ENCODE data around the gene CGB5.

Gene CGB5

GRCh38 chr19:49059053-49059452 is 15.4 kb downstream of the CGB5 start:
- DNase-seq, result no peak

DNA sequence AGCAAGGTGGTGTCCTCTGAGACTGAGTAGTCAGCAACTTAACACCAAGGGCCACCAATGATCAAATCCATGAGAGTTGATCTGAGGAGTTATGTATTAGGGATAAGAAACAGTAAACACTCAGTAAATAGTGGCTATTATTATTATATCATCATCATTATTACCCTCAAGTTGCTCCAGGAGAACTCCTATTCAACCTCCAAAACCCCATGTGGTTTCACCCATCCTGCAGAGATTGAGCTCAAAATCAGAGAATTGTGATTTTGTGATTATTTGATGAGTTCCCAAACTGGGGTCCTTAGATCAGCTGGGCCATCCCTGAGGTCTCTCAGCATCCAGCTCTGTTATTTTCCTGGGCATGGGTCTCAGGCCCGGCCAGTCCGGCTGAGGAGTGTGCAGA is 17.4 kb downstream of the CGB5 start:
- no peak for DNase-seq

GRCh38 chr19:49061445-49061844 is 17.8 kb downstream of the CGB5 start:
- DNase-seq, result no peak

DNA sequence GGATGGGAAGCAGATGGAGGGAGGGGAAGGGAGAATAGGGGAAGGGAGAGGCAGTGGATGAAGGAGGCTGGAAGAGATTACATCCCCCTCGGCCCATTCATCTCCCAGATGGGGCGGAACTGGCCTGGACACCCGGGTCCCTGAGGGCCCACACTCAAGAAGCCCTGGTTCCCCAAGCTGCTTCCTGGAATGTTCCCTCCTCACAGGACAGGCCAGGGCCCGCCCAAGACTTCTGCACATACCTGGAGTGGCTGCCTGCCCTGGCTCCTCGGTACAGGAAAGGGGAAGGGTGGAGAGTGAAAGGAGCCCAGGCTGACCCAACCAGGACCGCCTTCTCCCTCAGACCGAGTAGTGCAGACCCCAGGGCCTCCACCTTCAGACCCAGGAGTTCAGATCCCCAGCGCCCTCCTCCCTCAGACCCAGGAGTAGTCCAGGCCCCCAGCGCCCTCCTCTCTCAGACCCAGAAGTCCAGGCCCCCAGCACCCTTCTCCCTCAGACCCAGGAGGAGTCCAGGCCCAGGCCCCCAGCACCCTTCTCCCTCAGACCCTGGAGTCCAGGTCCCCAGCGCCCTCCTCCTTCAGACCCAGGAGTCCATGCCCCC is 20.5 kb downstream of the CGB5 start:
- DNase-seq, result no peak

GRCh38 chr19:49064768-49065611 is 21.3 kb downstream of the CGB5 start, which contains the start of gene NTF4:
Gene NTF4, minus strand, starts transcription at chr19:49064818. Its CDS starts 2,821 bp downstream, at chr19:49061997.
- DNase-seq, result no peak

DNA sequence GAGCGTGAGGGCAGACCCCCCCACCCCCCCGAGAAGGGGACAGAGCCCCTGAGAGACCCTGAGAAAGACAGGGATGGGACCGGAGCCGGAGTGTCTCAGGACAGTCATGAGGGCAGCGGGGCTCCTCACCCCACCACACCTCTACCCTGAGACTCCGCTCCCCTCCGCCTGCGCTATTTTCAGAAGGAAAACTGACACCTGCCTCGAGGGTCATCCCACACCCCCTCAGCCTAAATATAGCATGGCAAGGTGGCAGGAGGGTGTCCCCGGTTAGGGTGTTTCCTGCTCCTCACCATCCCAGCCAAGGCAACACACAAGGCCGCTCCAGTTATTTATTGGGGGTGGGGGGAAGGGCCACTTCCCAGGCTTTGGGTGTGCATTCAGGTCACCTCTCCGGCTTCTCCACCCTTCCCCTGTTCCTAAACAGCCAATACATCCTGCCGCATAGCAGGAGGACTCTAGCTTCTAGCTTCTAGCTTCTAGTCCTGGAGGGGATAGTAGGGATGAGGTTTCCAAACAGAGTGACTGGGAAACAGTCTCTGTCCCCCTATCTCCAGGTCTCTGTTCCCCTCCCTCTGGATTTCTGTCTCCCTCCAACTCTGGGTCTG is 22.4 kb downstream of the CGB5 start:
- no peak for DNase-seq

DNA sequence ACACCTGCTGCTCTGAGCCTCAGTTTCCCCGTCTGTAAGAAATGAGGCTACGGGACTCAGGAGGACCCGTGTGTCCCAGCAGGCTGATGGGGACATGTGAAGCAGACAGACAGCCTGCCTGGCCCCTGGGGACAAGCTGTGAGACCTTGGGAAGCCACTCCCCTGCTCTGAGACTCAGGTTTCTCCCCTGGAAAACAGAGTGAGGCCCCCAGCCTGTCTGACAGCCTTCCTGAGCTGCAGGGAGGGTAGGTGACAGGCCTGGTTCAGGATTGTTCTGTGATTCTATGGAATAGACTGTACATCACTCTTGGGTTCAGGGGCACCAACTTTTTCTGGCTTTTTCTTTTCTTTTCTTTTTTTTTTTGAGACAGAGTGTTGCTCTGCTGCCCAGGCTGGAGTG is 23.9 kb downstream of the CGB5 start:
- no peak for DNase-seq

GRCh38 chr19:49069026-49069425 is 25.4 kb downstream of the CGB5 start:
- DNase-seq, result no peak

DNA sequence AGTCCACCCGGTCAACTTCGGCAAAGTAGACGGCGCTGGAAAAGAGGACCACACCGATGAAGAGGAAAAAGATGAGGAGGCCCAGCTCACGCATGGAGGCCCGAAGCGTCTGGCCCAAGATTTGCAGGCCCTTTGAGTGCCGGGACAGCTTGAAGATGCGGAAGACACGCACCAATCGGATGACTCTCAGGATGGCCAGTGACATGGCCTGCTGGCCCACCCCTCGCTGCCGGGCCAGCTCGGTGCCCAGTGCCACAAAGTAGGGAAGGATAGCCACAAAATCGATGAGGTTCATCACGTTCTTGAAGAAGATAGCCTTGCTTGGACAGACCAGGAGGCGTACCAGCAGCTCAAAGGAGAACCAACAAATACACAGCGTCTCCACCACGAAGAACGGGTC is 26.8 kb downstream of the CGB5 start:
- no peak for DNase-seq

DNA sequence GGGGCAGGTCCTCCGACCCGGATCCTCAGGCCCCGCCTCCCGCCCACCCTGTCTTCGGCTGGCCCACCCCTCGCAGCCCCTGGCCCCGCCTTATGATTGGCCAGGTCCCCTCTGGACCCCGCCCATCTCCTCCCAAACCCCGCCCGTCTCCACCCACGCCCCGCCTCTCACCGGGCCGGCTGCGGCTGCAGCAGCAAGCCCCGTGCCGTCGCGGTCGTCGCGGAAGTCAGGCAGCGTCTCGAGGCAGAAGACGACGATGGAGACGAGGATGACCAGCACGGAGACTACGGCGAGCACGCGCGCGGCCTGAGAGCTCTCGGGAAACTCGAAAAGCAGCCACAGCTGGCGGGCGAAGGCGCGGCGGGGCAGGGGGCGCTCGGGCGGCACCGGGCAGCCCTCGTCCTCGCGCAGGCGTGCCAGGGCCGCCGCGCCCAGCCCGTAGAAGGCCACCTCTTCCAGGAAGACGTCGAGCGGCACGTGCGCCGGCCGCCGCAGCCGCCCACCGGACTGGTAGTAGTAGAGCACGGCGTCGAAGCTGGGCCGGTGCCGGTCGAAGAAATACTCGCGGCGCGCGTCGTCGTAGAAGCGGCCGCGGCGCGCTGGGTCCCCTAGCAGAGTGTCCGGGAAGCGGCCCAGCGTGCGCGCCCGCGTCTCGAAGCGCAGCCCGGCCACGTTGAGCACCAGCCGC is 28.4 kb downstream of the CGB5 start:
- DNase-seq, result peak in 1 of 2 donors; percentile 42

GRCh38 chr19:49073514-49074378 is 30.1 kb downstream of the CGB5 start:
- DNase-seq, result no peak

DNA sequence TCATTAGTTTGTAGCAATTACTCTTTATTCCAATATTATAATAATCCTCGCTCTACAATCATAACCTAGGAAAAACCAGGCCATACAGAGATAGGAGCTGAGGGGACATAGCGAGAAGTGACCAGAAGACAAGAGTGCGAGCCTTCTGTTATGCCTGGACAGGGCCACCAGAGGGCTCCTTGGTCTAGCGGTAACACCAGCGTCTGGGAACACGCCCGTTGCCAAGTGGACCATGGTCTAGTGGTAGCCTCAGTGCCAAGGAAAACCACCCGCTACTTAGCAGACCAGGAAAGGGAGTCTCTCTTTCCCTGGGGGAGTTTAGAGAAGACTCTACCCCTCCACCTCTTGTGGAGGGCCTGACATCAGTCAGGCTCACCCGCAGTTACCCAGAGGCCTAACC is 31.2 kb downstream of the CGB5 start:
- DNase-seq, result peak in 1 of 2 donors; percentile 24

DNA sequence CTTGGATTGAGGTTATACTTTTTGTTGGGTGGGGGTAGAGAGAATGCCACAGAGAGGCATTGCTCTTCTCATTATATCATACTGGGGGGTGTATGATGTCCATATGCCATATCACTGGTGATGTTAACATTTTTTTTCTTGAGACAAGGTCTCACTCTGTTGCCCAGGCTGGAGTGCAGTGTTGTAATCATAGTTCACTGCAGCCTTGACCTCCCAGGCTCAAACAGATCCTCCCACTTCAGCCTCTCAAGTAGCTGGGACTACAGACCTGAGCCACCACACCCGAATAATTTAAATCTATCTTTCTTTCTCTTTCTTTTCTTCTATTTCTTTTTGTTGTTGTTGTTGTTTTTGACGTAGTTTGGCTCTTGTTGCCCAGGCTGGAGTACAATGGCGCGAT is 36.7 kb downstream of the CGB5 start:
- no peak for DNase-seq

DNA sequence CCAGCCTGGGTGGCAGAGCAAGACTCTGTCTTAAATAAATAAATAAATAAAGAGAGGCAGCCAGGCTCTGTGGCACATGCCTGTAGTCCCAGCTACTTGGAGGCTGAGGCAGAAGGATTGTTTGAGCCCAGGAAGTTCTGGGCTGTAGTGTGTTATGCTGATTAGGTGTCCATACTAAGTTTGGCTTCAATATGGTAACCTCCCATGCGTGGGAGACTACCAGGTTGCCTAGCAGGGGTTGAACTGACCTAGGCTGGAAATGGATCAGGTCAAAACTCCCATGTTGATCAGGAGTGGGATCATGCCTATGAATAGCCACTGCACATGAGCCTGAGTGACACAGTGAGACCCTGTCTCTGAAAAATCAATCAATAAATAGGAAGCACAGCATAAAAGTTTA is 37.6 kb downstream of the CGB5 start:
- DNase-seq, result no peak

DNA sequence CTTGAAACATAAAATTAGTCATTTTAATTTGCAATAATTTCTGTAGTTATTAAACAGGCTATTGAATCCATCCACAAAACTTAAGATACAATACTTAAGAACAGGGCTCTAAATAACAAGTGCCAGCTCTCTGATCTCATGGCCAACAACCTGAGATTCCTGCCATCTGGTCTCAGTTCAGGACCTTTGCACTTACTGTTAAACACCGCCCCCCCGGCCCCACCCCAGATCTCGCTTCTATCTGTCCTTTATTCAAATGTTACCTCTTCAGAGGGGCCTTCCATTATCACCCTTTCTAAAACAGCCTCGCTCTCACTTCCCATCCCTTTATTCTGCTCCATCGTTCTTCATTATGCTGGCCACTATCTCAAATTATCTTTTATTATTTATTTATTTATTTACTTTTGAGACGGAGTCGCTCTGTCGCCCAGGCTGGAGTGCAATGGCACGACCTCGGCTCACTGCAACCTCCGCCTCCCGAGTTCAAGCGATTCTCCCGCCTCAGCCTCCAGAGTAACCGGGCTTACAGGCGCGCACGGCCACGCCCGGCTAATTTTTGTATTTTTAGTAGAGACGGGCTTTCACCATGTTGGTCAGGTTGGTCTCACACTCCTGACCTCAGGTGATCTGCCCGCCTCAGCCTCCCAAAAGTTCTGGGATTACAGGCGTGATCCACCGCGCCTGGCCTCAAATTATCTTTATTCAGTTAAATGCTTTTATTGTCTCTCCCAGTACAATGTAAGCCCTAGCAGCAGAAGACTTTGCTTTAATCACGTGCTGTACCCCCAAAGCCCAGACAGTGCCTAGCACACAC is 40.8 kb downstream of the CGB5 start:
- no peak for DNase-seq

- DNase-seq, result peak; percentile 98 to 99
Observed at GRCh38 chr19:49085020-49085867, 41.6 kb downstream of the CGB5 start, which contains the start of gene SNRNP70. Gene SNRNP70, plus strand, starts transcription at chr19:49085451. Its CDS starts 964 bp downstream, at chr19:49086415.

DNA sequence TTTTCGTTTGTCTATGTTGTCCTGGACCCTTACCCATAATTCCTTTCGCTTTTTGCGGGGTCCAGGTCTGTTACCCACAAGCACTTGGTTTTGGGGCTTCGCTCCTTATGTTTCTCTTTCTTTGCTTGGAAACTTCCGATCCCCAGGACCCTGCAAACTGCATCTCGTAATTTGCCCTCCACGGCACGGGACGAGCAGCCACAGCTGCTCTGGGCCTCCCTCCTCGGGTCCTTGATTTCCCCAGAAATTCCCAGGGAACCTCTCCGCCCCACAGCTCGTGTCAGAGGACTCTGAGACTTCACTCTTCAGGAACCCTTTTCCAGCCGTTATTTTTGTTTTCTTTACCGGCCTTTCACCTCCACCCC is 42.2 kb downstream of the CGB5 start:
- DNase-seq, result no peak

GRCh38 chr19:49086296-49086695 is 42.6 kb downstream of the CGB5 start:
- no peak for DNase-seq

- DNase-seq, result no peak
Observed at GRCh38 chr19:49091391-49092038, 47.9 kb downstream of the CGB5 start.

DNA sequence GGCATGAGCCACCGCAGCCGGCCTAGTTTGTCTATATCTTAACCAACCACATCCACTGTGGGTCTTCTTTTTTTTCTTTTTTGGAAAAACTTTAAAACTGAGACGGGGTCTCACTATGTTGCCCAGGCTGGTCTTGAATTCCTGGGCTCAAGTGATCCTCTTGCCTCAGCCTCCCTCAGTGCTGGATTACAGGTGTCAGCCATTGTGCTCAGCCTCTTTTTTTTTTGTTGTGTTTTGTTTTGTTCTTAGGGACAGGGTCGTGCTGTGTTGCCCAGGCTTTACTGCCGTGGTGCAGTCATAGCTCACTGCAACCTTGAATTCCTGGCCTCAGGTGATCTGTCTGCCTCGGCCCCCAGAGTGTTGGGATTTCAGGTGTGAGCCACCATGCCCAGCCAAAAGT is 49.0 kb downstream of the CGB5 start:
- no peak for DNase-seq
